DND-41 (cell line): Measurements from ENCODE around the gene FAT1.

ENCODE experiments used
- ATAC-seq: fragments of 200-7000 bp; cut with Tn5 transposase; 3 replicates; pipeline ENCODE4 v1.9.1; 2021; ENCODE audit warnings: low read depth; ENCODE audit not compliant: insufficient read depth
- DNase-seq: peaks from one replicate; pipeline ENCODE4 v3.0.0-alpha.2; 2020
- H2AFZ ChIP-seq: 2 replicates; pipeline ENCODE4 v1.6.0; 2012; ENCODE audit warnings: low read depth, low read length
- H3K27ac ChIP-seq: 2 replicates; pipeline ENCODE4 v1.5.1; 2012; ENCODE audit warnings: low read length, inconsistent platforms
- H3K27me3 ChIP-seq: fragments of 200-600 bp; sonication (generic); 2 replicates; pipeline ENCODE4 v1.6.0; 2012; ENCODE audit warnings: low read length, mild to moderate bottlenecking, inconsistent platforms; ENCODE audit not compliant: insufficient read depth, poor library complexity
- H3K36me3 ChIP-seq: 2 replicates; pipeline ENCODE4 v1.5.1; 2012; ENCODE audit warnings: low read length, inconsistent platforms; ENCODE audit not compliant: insufficient read depth
- H3K4me1 ChIP-seq: 2 replicates; pipeline ENCODE4 v1.5.1; 2012; ENCODE audit warnings: mild to moderate bottlenecking, low read length; ENCODE audit not compliant: insufficient read depth
- H3K4me2 ChIP-seq: 2 replicates; pipeline ENCODE4 v1.6.0; 2012; ENCODE audit warnings: mild to moderate bottlenecking, moderate library complexity, low read length, inconsistent platforms; ENCODE audit not compliant: insufficient read depth
- H3K4me3 ChIP-seq, 2 experiments: fragments of 200-600 bp in 1 of 2; shearing (Covaris generic) in 1 of 2; 2 replicates each; pipeline ENCODE4 v1.5.1; 2012 to 2016; ENCODE audit warnings: inconsistent platforms in 2 of 2, low read length in 2 of 2, mild to moderate bottlenecking in 2 of 2, low read depth in 1 of 2, moderate library complexity in 1 of 2
- H3K79me2 ChIP-seq: 2 replicates; pipeline ENCODE4 v1.6.0; 2012; ENCODE audit warnings: low read length, inconsistent platforms; ENCODE audit not compliant: insufficient read depth
- H3K9ac ChIP-seq: 2 replicates; pipeline ENCODE4 v1.6.0; 2012; ENCODE audit warnings: low read depth, mild to moderate bottlenecking, inconsistent platforms, low read length, moderate library complexity
- H3K9me3 ChIP-seq: 2 replicates; pipeline ENCODE4 v1.5.1; 2012; ENCODE audit warnings: low read length, moderate library complexity, mild to moderate bottlenecking, inconsistent platforms; ENCODE audit not compliant: insufficient read depth, severe bottlenecking
- H4K20me1 ChIP-seq: 2 replicates; pipeline ENCODE4 v1.6.0; 2012; ENCODE audit warnings: low read length; ENCODE audit not compliant: insufficient read depth
- CTCF ChIP-seq: IDR thresholded peaks from 2 replicates; pipeline ENCODE4 v1.5.1; 2012; ENCODE audit warnings: borderline replicate concordance, low read length, moderate library complexity, mild to moderate bottlenecking; ENCODE audit not compliant: poor library complexity, severe bottlenecking; ENCODE audit errors: extremely low read depth
- EZH2 ChIP-seq: IDR thresholded peaks from 3 replicates; pipeline ENCODE4 v1.6.1; 2012; ENCODE audit warnings: borderline replicate concordance, low read depth, mild to moderate bottlenecking, moderate library complexity, low read length, inconsistent platforms; ENCODE audit not compliant: severe bottlenecking

FAT1 gene

DNA sequence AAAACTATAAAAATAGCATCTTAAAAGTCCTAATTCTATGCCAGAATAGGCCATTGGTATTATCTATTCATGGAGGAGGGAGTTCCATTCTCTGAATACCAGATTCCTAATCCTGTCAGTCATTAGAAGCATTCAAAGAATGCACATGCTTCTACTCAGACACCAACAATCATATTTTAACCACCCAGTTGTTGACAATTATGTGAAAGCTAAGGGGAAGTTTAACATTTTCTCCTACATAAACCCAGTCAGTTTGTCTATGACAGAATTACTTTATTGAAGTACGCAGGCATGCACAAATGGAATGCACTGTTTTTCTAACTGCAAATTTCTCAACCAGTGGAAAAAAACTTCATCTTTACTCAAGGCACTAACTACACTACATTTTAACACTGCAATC is 98.7 kb downstream of the FAT1 start:
- no peak overlapping the region for H3K4me3 ChIP-seq
- H3K27me3 ChIP-seq: no peaks in the 10 kb centered on the region
- ATAC-seq: no peak
- no peak for DNase-seq
- no peak overlapping the region for H2AFZ ChIP-seq
- H3K9ac ChIP-seq: no peak overlapping the region
- H3K9me3 ChIP-seq: no peaks in the 10 kb centered on the region
- TF ChIP-seq EZH2 (no peak), CTCF (no peak)
- H3K27ac ChIP-seq: no peak overlapping the region
- no peak overlapping the region for H3K4me2 ChIP-seq
- no peaks in the 10 kb centered on the region for H3K79me2 ChIP-seq
- H3K4me1 ChIP-seq: no peaks in the 10 kb centered on the region
- H4K20me1 ChIP-seq: no peaks in the 10 kb centered on the region
- no peaks in the 10 kb centered on the region for H3K36me3 ChIP-seq

DNA sequence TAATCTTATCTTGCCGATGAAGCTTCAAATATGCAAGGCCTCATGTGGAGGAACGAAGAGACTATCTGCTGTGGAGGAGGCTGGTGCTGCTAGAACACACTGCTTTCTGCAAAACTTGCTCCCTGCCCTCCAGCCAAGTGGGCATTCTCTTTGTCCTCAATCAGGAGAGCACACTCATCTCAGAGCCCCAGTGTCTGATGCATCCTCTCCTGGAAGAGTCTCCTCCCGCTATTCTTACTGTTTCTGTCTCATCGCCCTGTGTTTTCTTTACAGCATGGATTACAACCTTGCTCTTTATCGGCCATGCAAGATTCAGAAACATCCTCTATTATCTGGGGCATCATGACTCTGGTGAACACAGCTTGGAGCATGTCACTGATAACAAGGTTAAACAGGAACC is 100.1 kb downstream of the FAT1 start:
- Histone ChIP-seq H3K4me3 (no peak overlapping the region), H3K36me3 (no peaks in the 10 kb centered on the region), H3K4me2 (no peak overlapping the region), H3K27ac (no peak overlapping the region), H2AFZ (no peak overlapping the region), H3K27me3 (no peaks in the 10 kb centered on the region), H4K20me1 (no peaks in the 10 kb centered on the region), H3K4me1 (no peaks in the 10 kb centered on the region), H3K9me3 (no peaks in the 10 kb centered on the region), H3K9ac (no peak overlapping the region), H3K79me2 (no peaks in the 10 kb centered on the region)
- ATAC-seq (no peak), DNase-seq (no peak)
- no peak for TF ChIP-seq EZH2

- peak; percentile 61 for ATAC-seq
- TF ChIP-seq CTCF (no peak), EZH2 (no peak)
- H4K20me1 ChIP-seq: no peaks in the 10 kb centered on the region
- no peaks in the 10 kb centered on the region for H3K27me3 ChIP-seq
- no peaks in the 10 kb centered on the region for H3K36me3 ChIP-seq
- H3K4me3 ChIP-seq: no peak overlapping the region
- no peak overlapping the region for H3K4me2 ChIP-seq
- no peaks in the 10 kb centered on the region for H3K79me2 ChIP-seq
- no peak for DNase-seq
- H3K27ac ChIP-seq: no peak overlapping the region
- H3K4me1 ChIP-seq: no peaks in the 10 kb centered on the region
- H2AFZ ChIP-seq: no peak overlapping the region
- no peaks in the 10 kb centered on the region for H3K9me3 ChIP-seq
- no peak overlapping the region for H3K9ac ChIP-seq
Observed at GRCh38 chr4:186622788-186623464, 100.7 kb downstream of the FAT1 start.

- Histone ChIP-seq H3K36me3 (no peaks in the 10 kb centered on the region), H3K9ac (no peak overlapping the region), H3K27me3 (no peaks in the 10 kb centered on the region), H3K79me2 (no peaks in the 10 kb centered on the region), H4K20me1 (no peaks in the 10 kb centered on the region), H3K4me1 (no peaks in the 10 kb centered on the region), H3K27ac (no peak overlapping the region), H3K4me3 (no peak overlapping the region), H3K9me3 (no peaks in the 10 kb centered on the region), H3K4me2 (no peak overlapping the region), H2AFZ (no peak overlapping the region)
- DNase-seq: no peak
- ATAC-seq: no peak
- TF ChIP-seq CTCF: no peak
- no peak for TF ChIP-seq EZH2
Observed at GRCh38 chr4:186621959-186622553, 101.6 kb downstream of the FAT1 start.
